ENCODE measurements around the gene PRUNE2.

DNA sequence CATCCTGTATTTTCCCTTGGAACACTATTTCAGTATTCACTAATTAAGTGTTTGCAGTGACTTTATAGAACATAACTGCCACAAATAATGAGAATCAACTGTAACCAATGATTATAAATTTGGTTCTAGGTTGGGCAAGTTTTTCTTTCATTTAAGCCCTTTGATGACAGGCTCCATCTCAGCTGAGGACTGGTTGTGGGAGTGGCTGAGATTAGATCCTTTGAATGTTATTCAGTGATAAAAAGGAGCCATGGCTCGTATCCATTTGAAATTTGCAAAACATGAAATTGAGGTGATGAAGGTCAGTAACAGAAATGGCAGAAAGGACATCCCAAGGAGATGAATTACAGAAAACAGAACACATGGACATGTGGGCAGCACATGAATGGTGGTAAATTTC lies 279.8 kb downstream of the PRUNE2 start:
- TF ChIP-seq, protein P1, sequence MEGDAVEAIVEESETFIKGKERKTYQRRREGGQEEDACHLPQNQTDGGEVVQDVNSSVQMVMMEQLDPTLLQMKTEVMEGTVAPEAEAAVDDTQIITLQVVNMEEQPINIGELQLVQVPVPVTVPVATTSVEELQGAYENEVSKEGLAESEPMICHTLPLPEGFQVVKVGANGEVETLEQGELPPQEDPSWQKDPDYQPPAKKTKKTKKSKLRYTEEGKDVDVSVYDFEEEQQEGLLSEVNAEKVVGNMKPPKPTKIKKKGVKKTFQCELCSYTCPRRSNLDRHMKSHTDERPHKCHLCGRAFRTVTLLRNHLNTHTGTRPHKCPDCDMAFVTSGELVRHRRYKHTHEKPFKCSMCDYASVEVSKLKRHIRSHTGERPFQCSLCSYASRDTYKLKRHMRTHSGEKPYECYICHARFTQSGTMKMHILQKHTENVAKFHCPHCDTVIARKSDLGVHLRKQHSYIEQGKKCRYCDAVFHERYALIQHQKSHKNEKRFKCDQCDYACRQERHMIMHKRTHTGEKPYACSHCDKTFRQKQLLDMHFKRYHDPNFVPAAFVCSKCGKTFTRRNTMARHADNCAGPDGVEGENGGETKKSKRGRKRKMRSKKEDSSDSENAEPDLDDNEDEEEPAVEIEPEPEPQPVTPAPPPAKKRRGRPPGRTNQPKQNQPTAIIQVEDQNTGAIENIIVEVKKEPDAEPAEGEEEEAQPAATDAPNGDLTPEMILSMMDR (optimal IDR thresholded peaks at IDR 0.05 in 1 of 3, IDR thresholded peaks at IDR 0.05 in 1 of 3, conservative IDR thresholded peaks at IDR 0.05 in 1 of 3; ENCODE audit: extremely low read depth in 1 of 3, insufficient read depth in 2 of 3, low read length in 3 of 3), result no peak
- TF ChIP-seq EZH2 (IDR thresholded peaks at IDR 0.05; ENCODE audit: low read length), result no peak

All from keratinocyte (primary cell).